ENCODE data around the gene CALM3.

CALM3 gene

DNA sequence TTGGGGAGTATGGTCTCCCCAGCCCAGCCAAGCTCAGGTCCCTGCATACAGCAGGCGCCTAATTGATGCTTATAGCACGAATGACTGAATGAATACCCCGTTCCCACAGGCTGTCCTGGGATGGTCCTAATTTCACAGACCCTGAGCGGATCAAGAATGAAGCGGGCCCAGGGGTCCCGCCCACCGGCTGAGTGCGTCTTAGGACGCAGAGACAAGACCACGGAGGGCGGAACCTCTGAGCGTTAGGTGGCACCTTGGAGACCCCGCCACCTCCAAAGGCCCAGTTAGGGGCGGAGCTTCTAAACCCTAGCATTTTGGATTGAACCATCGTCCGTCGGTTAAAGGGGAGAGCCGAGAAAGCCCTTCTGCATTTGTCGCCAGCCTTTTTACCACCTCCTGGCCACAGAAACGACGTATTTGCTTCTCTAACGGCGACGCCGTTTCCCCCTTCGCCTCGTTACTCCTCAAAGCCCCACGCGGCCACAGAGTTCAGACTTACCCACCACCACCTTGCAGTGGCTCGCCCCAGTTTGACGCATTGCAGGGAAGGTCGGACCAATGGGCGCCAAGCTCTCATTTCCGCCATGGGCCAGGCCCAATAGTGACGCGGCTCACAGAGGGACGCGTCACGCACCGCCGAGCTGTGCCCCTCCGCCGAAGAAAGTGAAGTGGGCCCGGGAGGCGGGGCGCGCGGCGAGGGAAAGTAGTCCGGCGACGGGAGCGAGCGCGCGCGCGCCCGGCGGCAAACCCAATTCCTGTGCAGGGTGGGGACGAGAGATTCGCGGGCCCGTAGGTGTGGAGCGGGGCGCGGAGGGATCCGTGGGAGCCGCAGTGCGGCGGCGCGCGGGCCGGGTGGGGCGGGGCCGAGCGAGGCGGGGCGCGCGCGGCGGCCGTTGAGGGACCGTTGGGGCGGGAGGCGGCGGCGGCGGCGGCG is 479 bp upstream of the CALM3 start:
- peak; percentile 97 for DNase-seq (ENCODE audit: low read depth)

DNA sequence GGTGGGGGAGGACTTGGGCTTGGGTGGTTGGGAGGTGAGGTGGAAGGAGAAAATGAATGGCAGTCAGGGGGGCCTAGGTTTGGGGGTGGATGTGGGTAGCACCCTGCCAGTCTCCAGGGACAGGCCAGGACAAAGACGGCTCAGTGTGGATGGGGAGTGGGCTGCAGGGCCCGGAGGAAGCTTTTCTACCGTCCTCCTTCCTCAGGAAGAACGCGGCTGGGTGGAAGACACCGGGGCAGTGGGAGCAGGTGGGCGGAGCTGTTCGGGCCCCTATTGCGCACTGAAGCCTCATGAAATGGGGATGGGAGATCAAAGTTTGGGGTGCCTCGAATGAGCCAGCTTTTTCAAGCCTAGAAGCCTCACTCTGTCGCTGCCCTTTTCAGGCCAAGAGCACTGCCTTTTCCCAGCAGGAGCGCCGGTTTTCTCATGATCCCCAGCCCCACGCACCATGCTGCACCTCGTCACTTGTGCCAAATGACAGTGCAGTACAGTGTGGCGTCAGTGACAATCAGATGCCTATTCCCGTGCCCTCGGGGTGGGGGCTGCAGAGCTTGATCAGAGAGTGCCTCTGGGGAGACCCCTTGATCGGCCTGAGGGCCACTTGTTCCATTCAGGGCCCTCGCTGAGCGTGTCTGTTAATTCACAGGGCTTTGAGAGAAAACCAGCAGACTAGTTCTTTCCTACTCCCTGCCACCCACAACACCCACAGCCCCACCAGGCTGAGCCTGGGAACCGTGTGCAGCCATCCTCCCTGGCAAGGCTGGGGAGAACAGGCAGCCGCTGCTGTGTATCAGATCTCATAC is 1.5 kb downstream of the CALM3 start:
- DNase-seq (ENCODE audit: low read depth): no peak

DNA sequence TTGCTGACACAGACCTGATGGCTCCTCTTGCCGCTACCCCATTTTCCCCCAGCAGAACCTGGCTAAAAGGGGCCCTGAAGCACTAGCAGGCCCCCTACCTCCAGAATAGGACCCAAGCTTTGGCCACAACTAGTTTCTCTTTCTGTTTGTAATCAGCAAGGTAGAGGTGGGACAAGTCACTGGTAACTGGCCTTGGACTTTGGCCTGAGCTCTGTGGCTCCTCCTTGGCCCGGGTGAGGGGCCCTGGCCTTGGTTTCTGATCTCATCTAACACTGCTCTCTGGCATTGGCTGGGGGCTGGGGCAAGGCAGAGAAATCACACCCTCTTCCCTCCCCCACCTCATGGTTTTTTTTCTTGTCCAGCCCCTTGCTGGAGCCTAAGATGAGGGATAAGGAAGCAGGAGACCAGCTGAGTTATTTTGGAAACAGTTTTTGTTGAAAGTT is 2.1 kb downstream of the CALM3 start:
- no peak for DNase-seq (ENCODE audit: low read depth)

DNA sequence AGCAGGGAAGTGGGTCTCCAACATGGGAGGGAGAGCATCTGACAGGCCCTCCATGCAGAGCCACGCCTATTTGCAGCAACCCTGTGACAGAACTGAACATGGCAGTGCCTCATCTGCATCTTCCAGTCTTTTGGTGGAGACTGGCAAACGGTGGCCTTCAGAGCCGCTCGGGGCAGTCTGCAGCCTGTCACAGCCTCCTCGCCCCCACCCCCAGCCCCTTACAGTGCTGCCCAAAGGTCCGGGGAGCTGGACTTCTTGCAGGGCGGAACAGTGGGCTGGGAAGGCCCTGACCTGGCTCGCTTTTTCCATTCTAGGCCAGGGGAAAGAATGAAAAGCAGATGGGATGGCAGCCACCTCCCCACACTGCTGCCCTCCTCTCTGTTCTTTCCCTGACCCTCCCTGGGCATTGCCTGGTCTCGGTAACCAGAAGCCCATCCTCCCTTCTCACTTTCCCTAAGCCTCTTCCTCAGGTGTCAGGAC is 2.7 kb downstream of the CALM3 start:
- DNase-seq (ENCODE audit: low read depth): no peak

DNA sequence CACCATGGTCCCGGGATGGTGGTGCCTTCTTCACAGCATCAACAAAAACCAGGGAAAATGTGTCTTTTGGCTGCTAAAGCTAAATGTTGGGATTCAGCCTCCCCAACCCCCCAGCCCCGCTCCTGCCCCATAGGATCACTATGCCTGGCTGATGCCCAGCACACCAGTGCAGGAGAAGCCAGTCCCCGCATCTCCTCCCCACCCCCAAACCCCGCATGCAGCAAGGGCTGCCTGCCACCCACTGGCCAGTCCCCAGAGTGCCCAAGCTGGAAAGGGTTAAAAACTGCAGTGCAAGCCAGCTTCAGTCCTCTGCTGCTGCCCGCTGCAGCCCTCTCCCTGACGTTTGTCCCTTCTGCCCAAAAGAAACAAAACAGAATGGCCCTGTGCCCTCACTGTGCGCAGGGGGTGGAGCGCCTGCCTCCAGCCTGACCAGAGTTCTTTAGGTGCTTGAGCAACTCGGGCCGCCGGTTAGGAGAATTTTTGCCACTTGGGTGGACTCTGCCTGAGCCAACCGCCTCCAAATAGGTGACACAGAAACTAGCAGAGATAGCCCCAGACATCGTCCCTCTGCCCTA is 3.7 kb downstream of the CALM3 start:
- DNase-seq (ENCODE audit: low read depth): no peak

DNA sequence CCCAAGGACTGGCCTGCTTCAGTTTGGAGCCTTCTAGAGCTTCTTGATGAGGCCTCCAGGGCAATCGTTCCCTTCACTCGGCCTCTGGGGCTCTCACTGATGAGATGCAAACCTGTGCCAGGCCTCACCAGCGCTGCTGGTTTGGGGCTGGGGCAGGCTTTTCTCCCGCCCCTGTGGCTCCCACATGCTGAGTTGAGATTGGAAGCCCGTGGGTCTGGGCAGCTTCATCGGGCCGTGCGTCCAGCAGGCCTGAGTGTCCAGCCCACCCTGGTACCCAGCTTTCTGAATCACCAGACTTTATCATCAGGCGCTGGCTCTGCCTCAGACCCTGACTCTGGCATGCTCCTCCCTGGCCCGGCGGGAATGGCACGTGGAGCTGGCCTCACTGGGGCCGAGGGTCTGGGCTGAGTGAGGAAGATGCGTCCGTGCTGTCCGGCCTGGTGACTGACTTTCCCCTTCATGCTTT is 4.3 kb downstream of the CALM3 start:
- no peak for DNase-seq (ENCODE audit: low read depth)

DNA sequence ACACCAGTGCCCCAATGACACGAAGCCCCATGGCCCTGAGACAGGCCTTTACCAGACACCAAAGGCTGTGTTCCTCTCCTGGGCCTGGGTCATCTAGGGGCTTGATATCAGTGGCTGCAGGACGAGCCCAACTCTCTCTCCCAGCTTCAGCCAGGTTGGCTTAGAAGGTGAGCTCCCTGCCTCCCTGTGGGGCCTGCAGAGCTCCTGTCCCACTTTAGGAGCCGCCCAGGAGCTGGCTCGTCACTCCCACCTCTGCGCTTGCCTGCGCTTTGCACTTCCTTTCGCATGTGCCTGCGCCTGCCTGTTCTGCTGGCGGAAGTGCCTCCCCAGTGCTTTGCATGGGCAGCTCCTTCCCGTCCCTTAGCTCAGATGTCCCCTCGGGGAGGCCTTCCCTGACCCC is 4.9 kb downstream of the CALM3 start:
- no peak for DNase-seq (ENCODE audit: low read depth)

DNA sequence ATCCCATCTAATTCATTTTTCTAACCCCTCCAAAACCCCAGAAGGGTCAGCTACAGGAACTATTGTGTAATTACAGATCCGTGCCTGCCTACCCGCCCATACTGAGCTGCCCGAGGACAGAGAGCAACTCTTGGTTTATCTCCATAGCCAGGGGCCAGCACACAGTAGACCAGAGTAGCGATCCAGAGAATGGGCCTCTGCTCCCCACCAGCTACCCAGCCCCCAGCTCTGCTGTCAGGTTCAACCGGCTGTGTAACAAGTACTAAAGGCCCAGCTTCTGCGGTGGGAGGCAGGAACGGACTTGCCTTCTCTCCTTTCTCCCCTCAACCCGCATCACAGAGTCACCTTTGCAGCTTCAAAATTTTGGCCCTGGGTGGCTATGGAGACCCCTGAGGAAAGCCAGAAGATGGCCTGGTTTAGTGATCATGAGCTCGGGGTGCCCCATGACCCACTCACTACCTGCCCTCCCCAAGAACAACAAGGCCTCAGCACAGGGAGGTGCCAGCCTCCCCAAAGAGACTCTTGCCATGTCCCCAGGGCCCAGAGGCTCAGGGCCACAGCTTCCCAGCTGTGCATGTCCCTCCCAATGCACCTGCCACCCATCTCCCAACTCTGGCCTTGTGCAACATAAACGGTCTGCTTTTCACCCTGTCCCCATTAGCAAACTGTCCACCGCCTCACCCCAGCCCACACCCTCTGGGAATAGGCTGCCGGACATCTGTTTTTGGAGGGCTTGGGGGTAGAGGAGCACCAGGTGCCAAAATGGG is 5.7 kb downstream of the CALM3 start:
- DNase-seq (ENCODE audit: low read depth): no peak

DNA sequence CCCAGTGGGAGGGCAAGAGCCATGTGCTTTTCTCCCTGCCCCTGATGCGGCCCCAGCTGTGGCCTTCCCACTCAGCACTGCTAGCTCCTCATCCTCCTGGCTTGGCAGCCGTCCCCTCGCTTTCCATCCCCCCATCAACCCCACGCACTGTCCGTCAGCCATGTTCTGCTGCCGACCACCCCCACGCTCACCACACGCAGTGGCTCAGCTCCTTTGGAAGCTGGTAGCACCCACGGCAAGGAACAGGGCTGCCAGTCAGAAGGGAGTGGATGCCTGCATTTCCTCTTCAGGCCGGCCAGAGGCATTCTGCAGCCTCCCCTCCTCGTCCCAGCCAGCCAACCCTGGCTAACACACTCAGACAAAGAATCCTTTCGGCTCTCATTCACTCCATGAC is 6.3 kb downstream of the CALM3 start:
- no peak for DNase-seq (ENCODE audit: low read depth)

DNA sequence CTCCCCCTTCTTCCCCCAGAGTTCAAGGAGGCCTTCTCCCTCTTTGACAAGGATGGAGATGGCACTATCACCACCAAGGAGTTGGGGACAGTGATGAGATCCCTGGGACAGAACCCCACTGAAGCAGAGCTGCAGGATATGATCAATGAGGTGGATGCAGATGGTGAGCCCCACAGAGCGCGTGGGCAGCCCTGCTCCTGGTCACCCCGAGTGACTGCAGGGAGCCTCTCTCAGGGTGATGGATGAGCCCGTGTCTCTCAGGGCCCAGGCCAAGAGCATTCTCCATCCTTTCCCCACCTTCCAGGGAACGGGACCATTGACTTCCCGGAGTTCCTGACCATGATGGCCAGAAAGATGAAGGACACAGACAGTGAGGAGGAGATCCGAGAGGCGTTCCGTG is 7.0 kb downstream of the CALM3 start:
- no peak for DNase-seq (ENCODE audit: low read depth)

DNA sequence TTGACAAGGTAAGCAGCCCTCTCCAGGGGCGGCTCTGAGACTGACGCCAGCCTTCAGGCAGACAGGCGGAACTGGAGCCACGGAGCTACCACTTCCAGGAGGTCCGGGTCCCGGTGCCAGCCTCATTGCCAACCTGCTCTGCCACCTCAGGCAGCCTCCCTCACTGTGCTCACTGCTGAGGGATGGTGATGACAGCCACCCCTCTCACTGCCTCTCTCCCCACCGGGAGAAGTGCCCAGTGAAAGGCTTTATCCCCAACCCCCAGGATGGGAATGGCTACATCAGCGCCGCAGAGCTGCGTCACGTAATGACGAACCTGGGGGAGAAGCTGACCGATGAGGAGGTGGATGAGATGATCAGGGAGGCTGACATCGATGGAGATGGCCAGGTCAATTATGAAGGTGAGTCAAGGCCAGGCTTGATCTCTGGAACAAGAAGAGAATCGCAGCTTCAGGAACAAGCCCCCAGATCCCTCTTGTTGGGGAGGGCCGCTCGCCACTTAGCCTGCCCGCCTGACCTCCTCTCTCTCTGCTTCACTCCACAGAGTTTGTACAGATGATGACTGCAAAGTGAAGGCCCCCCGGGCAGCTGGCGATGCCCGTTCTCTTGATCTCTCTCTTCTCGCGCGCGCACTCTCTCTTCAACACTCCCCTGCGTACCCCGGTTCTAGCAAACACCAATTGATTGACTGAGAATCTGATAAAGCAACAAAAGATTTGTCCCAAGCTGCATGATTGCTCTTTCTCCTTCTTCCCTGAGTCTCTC is 7.6 kb downstream of the CALM3 start:
- no peak for DNase-seq (ENCODE audit: low read depth)

DNA sequence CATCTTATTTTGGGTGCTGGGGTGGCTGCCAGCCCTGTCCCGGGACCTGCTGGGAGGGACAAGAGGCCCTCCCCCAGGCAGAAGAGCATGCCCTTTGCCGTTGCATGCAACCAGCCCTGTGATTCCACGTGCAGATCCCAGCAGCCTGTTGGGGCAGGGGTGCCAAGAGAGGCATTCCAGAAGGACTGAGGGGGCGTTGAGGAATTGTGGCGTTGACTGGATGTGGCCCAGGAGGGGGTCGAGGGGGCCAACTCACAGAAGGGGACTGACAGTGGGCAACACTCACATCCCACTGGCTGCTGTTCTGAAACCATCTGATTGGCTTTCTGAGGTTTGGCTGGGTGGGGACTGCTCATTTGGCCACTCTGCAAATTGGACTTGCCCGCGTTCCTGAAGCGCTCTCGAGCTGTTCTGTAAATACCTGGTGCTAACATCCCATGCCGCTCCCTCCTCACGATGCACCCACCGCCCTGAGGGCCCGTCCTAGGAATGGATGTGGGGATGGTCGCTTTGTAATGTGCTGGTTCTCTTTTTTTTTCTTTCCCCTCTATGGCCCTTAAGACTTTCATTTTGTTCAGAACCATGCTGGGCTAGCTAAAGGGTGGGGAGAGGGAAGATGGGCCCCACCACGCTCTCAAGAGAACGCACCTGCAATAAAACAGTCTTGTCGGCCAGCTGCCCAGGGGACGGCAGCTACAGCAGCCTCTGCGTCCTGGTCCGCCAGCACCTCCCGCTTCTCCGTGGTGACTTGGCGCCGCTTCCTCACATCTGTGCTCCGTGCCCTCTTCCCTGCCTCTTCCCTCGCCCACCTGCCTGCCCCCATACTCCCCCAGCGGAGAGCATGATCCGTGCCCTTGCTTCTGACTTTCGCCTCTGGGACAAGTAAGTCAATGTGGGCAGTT is 8.6 kb downstream of the CALM3 start:
- DNase-seq (ENCODE audit: low read depth): no peak

DNA sequence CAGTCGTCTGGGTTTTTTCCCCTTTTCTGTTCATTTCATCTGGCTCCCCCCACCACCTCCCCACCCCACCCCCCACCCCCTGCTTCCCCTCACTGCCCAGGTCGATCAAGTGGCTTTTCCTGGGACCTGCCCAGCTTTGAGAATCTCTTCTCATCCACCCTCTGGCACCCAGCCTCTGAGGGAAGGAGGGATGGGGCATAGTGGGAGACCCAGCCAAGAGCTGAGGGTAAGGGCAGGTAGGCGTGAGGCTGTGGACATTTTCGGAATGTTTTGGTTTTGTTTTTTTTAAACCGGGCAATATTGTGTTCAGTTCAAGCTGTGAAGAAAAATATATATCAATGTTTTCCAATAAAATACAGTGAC is 9.3 kb downstream of the CALM3 start:
- DNase-seq (ENCODE audit: low read depth): no peak

DNA sequence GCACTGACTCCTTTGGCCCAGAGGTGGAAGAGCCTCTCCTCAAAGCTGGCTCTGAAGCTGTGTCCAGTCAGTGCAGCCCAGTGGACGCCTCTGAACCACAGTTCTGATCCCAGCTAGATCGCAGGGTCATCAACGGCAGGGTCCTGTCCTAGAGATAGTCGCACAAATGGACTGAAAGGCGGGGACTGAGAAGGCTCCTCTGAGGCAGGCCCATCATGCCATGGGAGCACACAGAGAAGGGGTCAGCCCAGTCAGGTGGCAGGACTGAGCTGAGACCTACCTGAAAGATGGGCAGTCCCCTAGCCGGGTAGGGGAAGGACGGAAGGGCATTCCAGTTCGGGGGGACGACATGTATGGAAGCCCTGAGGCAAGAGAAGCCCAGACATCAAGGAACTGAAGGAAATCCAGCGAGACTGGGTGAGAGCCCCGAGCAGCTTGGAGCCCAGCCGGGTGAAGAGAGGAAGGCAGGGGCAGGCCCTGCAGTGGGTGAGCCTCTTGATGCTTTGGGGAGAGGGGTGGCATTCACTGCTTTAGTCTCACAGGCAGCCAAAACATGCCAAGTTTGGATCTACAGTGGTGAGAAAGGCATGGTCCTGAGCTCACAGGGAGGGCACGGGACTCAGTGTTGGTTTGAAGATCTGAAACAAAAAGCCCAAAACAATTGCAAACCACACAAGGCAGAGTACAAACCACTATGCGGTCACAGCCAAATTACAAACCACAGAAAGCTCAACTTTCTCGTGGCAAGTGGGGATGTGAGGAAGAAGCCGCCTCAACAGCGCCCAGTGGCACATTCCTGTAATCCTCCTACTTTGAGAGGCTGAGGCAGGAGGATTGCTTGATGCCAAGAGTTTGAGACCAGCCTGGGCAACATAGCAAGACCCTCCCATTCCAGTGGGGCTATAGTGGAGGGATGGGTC is 10.0 kb downstream of the CALM3 start:
- DNase-seq (ENCODE audit: low read depth): no peak

DNA sequence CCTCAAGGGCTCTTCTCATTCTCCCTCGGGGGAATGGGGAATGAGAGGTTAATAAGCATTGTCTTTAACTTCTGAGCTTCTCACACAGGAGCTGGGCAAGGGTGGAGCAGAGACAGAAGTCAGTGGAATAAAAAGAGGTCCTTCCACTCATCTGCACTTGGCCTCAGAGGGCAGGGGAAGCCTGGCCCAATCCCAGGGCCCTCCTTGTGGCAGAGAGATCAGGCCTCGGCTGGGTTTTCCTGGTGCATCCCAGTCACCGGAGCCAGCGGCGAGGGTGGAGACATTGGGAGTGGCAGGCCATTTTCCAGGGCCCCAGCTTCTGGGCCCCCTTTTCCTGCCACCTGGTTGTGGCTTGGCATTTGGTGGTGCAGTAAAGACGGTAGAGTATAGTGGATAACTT is 10.6 kb downstream of the CALM3 start:
- no peak for DNase-seq (ENCODE audit: low read depth)

DNA sequence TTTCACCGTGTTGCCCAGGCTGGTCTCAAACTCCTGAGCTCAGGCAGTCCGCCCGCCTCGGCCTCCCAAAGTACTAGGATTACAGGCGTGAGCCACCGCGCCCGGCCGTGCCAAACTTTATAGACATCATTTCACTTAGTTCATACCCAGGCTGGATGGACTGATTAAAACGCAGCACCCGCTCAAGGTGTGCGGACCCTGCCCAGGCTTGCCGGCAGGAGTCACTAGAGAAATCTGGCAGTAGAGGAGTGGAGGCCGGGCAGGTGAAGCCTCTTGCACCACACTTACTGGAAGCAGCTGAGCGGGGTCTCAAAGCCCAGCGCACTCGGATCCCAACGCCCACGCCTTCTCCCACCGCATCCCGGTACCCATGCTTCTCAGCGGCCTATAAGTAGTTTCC is 12.4 kb downstream of the CALM3 start:
- no peak for DNase-seq (ENCODE audit: low read depth)

DNA sequence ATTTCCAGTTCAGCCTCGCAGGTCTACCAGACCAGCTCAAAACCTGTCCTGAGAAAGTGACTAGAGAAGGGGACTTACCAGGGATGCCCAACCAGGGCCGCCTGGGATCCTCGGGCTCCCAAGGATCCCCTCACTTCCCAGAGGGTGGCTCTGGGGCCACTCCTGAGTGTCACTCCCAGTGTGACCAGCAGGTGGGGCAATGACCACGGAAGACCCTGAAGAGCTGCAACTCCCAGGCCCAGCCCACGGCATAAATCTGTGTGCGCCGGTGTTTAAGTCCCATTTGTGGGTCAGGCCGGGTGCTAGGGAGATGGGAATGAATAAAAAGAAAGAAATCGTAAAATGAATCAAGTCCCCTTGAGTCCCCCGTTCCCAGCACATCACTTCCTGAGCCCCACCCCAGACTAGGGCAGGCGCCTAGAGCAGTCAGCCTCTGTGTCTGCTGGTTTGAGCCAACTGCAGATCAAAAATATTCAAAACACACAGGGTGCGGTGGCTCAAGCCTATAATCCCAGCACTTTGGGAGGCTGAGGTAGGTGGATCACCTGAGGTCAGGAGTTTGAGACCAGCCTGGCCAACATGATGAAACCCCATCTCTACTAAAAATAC is 13.1 kb downstream of the CALM3 start:
- peak; percentile 38 for DNase-seq (ENCODE audit: low read depth)

DNA sequence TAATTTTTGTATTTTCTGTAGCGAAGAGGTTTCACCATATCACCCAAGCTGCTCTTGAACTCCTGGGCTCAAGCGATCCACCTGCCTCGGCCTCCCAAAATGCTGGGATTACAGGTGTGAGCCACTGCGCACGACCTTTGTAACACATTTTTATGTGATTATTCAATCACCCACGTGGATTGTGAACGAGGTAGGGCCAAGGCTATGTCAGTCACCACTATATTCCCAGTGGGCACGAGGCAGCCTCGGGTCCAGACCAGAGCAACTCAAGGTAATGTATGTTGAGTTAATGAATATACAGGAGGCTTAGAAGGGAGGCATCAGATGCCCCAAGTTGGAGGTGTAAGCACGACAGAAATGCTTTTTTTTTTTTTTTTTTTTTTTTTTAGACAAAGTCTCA is 14.8 kb downstream of the CALM3 start:
- no peak for DNase-seq (ENCODE audit: low read depth)
